Sigmoid colon (tissue), 4 donors: ENCODE measurements around the gene ATP10A.

Experiments
- EP300 ChIP-seq, 4 donors: sonication (generic); formaldehyde crosslinking; IDR thresholded peaks; one replicate each; pipeline ENCODE4 v1.6.1; 2017; ENCODE audit warnings: antibody characterized with exemption in 4 of 4
- POLR2A ChIP-seq, 2 donors: fragments of 450-650 bp; IDR thresholded peaks; one replicate each; pipeline ENCODE4 v1.6.1; 2016; ENCODE audit warnings: antibody characterized with exemption in 2 of 2, mild to moderate bottlenecking in 2 of 2, moderate library complexity in 2 of 2
- POLR2AphosphoS5 ChIP-seq, 4 donors: sonication (generic); formaldehyde crosslinking; IDR thresholded peaks; one replicate each; pipeline ENCODE4 v1.6.1; 2017; ENCODE audit warnings: antibody characterized with exemption in 4 of 4
- TF ChIP-seq, protein P1 (sequence below), 4 experiments: fragments of 450-650 bp in 3 of 4; fragments of 200-600 bp in 1 of 4; IDR thresholded peaks; one replicate each; pipeline ENCODE4 v1.5.1; 2016 to 2019; ENCODE audit warnings: antibody characterized with exemption in 4 of 4, mild to moderate bottlenecking in 3 of 4, moderate library complexity in 2 of 4

DNA sequence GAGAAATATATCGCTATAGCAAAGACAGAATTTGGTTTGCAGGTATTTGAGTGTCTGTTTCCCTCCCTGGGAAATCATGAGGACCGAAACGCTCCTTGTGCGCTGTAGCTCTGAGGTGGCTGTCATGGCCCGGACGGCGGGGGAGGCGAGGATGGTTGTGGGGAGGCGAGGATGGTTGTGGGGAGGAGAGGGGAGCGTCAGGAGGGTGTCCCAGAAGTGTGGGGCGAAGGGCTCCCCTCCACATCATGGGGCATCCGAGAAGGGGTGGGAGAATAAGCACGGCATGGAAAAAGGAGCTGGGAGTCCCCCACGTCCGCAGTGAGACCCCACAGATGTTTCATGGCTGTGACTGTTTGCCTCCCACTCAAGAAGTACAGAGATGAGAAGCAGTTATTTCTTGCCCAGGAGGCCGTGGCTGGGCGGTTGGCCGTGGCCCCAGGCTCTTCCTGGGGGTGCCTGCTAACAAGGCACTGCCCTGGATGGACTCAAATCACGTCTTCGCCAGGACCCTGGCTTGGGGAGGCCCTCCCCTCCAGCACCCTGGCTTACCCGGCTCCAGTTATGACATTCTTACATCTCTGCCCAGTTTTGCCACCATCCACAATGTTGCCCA lies 947 bp upstream of the ATP10A start:
- TF ChIP-seq, protein P1, sequence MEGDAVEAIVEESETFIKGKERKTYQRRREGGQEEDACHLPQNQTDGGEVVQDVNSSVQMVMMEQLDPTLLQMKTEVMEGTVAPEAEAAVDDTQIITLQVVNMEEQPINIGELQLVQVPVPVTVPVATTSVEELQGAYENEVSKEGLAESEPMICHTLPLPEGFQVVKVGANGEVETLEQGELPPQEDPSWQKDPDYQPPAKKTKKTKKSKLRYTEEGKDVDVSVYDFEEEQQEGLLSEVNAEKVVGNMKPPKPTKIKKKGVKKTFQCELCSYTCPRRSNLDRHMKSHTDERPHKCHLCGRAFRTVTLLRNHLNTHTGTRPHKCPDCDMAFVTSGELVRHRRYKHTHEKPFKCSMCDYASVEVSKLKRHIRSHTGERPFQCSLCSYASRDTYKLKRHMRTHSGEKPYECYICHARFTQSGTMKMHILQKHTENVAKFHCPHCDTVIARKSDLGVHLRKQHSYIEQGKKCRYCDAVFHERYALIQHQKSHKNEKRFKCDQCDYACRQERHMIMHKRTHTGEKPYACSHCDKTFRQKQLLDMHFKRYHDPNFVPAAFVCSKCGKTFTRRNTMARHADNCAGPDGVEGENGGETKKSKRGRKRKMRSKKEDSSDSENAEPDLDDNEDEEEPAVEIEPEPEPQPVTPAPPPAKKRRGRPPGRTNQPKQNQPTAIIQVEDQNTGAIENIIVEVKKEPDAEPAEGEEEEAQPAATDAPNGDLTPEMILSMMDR (IDR thresholded peaks at IDR 0.05), result no peak
- TF ChIP-seq POLR2AphosphoS5 (IDR thresholded peaks at IDR 0.05), result no peak
- no peak for TF ChIP-seq POLR2A (IDR thresholded peaks at IDR 0.05)
- TF ChIP-seq EP300 (IDR thresholded peaks at IDR 0.05), result no peak
